ENCODE results near the gene STIL.
A peak's percentile ranks its signal among the peaks of the same experiment; 100 is the strongest.

Gene STIL

GRCh38 chr1:47333578-47333921, 19.6 kb upstream of the STIL start, which contains the start of gene CMPK1:
CMPK1 (plus strand) TSS chr1:47333790; CDS start chr1:47333946, 156 bp downstream.
- Histone ChIP-seq H3K27me3 (replicated peaks) (no peaks in the 10 kb centered on the region), H3K4me3 (ENCODE audit: low read depth, low read length) (peak within 1 kb of the TSS; percentile 97), H3K36me3 (replicated peaks) (no peaks in the 10 kb centered on the region), H3K27ac (peak within 1 kb of the TSS; percentile 73)
- TF ChIP-seq CTCF (IDR thresholded peaks at IDR 0.05; ENCODE audit: low read depth, low read length, missing control alignments), result peak; percentile 28
- in situ Hi-C loops (cut with HindIII; ENCODE audit: low pct_ligation_motif_present, low sequenced_read_pairs), result no loop called here
- DNase-seq, result peak; percentile 78

- peak overlapping the region; percentile 97 for H3K4me3 ChIP-seq (ENCODE audit: low read depth, low read length)
- no peak for TF ChIP-seq CTCF (IDR thresholded peaks at IDR 0.05; ENCODE audit: low read depth, low read length, missing control alignments)
- DNase-seq, result no peak
- no peaks in the 10 kb centered on the region for H3K27me3 ChIP-seq (replicated peaks)
- peak overlapping the region; percentile 73 for H3K27ac ChIP-seq
- in situ Hi-C loops (cut with HindIII; ENCODE audit: low pct_ligation_motif_present, low sequenced_read_pairs), result no loop called here
- no peaks in the 10 kb centered on the region for H3K36me3 ChIP-seq (replicated peaks)
Measured at GRCh38 chr1:47332779-47333577, 19.0 kb upstream of the STIL start.

- Histone ChIP-seq H3K27me3 (replicated peaks) (no peaks in the 10 kb centered on the region), H3K4me3 (ENCODE audit: low read depth, low read length) (no peak overlapping the region), H3K27ac (no peak overlapping the region), H3K36me3 (replicated peaks) (no peaks in the 10 kb centered on the region)
- TF ChIP-seq CTCF (IDR thresholded peaks at IDR 0.05; ENCODE audit: low read depth, low read length, missing control alignments), result no peak
- DNase-seq, result no peak
- in situ Hi-C loops (cut with HindIII; ENCODE audit: low pct_ligation_motif_present, low sequenced_read_pairs), result no loop called here
Measured at GRCh38 chr1:47331875-47332274, 17.9 kb upstream of the STIL start.

GRCh38 chr1:47330212-47330611, 16.3 kb upstream of the STIL start:
- H3K27me3 ChIP-seq (replicated peaks), result no peaks in the 10 kb centered on the region
- no peak overlapping the region for H3K27ac ChIP-seq
- no peak overlapping the region for H3K4me3 ChIP-seq (ENCODE audit: low read depth, low read length)
- DNase-seq, result no peak
- in situ Hi-C loops (cut with HindIII; ENCODE audit: low pct_ligation_motif_present, low sequenced_read_pairs), result no loop called here
- TF ChIP-seq CTCF (IDR thresholded peaks at IDR 0.05; ENCODE audit: low read depth, low read length, missing control alignments), result no peak
- H3K36me3 ChIP-seq (replicated peaks), result no peaks in the 10 kb centered on the region

- Histone ChIP-seq H3K36me3 (replicated peaks) (no peaks in the 10 kb centered on the region), H3K4me3 (ENCODE audit: low read depth, low read length) (no peak overlapping the region), H3K27me3 (replicated peaks) (no peaks in the 10 kb centered on the region), H3K27ac (no peak overlapping the region)
- DNase-seq, result no peak
- no peak for TF ChIP-seq CTCF (IDR thresholded peaks at IDR 0.05; ENCODE audit: low read depth, low read length, missing control alignments)
- in situ Hi-C loops (cut with HindIII; ENCODE audit: low pct_ligation_motif_present, low sequenced_read_pairs), result no loop called here
Measured at GRCh38 chr1:47328992-47329391, 15.0 kb upstream of the STIL start.

- in situ Hi-C loops (cut with HindIII; ENCODE audit: low pct_ligation_motif_present, low sequenced_read_pairs), result no loop called here
- Histone ChIP-seq H3K27ac (no peak overlapping the region), H3K4me3 (ENCODE audit: low read depth, low read length) (no peak overlapping the region), H3K36me3 (replicated peaks) (no peaks in the 10 kb centered on the region), H3K27me3 (replicated peaks) (no peaks in the 10 kb centered on the region)
- no peak for TF ChIP-seq CTCF (IDR thresholded peaks at IDR 0.05; ENCODE audit: low read depth, low read length, missing control alignments)
- DNase-seq, result no peak
Measured at GRCh38 chr1:47326271-47326670, 12.3 kb upstream of the STIL start.

Measured in brain microvascular endothelial cell (primary cell).